ENCODE measurements around the gene SLC1A3.

The SLC1A3 gene

GRCh38 chr5:36665628-36666027 lies 59.2 kb downstream of the SLC1A3 start:
- no peak for DNase-seq
- ATAC-seq (replicated peaks), result no peak
- no peaks in the 10 kb centered on the region for H3K36me3 Mint-ChIP-seq
- H3K27me3 Mint-ChIP-seq, result no peaks in the 10 kb centered on the region
- no peak overlapping the region for H3K4me3 Mint-ChIP-seq
- no peaks in the 10 kb centered on the region for H3K4me1 Mint-ChIP-seq
- H3K9me3 Mint-ChIP-seq, result no peaks in the 10 kb centered on the region
- no peak overlapping the region for H3K27ac Mint-ChIP-seq

GRCh38 chr5:36666274-36666673 lies 59.9 kb downstream of the SLC1A3 start:
- H3K4me1 Mint-ChIP-seq, result no peaks in the 10 kb centered on the region
- no peak for ATAC-seq (replicated peaks)

DNA sequence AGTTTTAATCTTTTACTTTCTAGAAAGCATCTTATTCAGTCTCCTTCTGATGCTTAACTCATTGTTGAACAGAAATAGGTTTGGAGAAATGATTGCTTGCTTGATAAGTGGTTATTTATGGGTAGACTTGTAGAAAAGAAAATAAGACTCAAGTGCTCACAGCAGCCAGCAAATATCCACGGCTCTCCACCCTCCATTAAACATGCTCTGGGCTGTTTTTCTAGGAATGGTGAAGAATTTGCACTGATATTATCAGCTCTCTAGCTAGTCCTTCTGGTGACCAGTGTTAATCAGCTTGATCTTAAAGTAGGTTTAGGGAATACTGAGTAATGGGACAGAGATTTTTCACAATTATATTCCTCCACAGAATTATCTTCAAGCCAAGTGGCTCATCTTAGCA lies 60.6 kb downstream of the SLC1A3 start:
- Mint-ChIP-seq H3K4me1 (no peaks in the 10 kb centered on the region), H3K4me3 (no peak overlapping the region), H3K9me3 (no peaks in the 10 kb centered on the region), H3K36me3 (no peaks in the 10 kb centered on the region), H3K27ac (no peak overlapping the region), H3K27me3 (no peaks in the 10 kb centered on the region)
- ATAC-seq (replicated peaks), result no peak
- no peak for DNase-seq

More at GRCh38 chr5:36666274-36666673, 59.9 kb downstream of the SLC1A3 start:
- Mint-ChIP-seq H3K9me3 (no peaks in the 10 kb centered on the region), H3K27me3 (no peaks in the 10 kb centered on the region), H3K4me3 (no peak overlapping the region), H3K27ac (no peak overlapping the region), H3K36me3 (no peaks in the 10 kb centered on the region)
- no peak for DNase-seq

GRCh38 chr5:36667824-36668223 lies 61.4 kb downstream of the SLC1A3 start:
- no peaks in the 10 kb centered on the region for H3K36me3 Mint-ChIP-seq
- no peaks in the 10 kb centered on the region for H3K4me1 Mint-ChIP-seq
- no peak overlapping the region for H3K4me3 Mint-ChIP-seq
- ATAC-seq (replicated peaks) (no peak), DNase-seq (no peak)
- H3K9me3 Mint-ChIP-seq, result no peaks in the 10 kb centered on the region
- no peaks in the 10 kb centered on the region for H3K27me3 Mint-ChIP-seq
- H3K27ac Mint-ChIP-seq, result no peak overlapping the region

DNA sequence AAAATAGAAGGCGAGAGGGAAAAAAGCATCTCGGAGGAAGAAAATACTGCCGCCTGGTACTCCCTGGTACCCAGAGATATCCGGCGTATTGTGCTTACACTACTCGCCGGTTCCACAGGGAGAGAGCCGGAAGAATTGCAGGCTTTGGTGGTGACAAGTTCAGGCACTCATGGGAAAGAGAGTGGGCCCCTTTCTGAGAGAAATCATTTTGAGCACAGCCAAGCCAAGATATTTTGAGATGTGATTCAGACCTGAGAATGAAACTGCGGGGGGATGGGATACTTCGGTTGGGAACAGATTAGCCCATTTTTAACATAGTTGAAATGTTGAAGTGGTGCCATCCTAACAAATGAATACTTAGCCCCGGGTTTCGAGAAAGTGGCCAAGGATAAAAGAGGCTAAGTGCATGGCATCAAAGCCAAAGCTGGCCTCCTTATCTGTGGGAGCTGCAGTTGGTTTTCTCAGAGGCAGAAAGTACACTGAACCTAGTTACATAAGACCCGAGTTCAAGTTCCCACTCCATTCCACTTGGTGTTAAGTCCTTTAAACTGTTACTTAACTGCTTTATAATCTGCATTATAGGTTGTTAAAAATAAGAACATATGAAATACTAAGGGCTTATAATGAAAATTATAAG lies 62.7 kb downstream of the SLC1A3 start:
- DNase-seq (no peak), ATAC-seq (replicated peaks) (no peak)
- Mint-ChIP-seq H3K4me3 (no peak overlapping the region), H3K9me3 (no peaks in the 10 kb centered on the region), H3K4me1 (no peaks in the 10 kb centered on the region), H3K27me3 (no peaks in the 10 kb centered on the region), H3K27ac (no peak overlapping the region), H3K36me3 (no peaks in the 10 kb centered on the region)

GRCh38 chr5:36670548-36670947 lies 64.1 kb downstream of the SLC1A3 start:
- no peaks in the 10 kb centered on the region for H3K9me3 Mint-ChIP-seq

DNA sequence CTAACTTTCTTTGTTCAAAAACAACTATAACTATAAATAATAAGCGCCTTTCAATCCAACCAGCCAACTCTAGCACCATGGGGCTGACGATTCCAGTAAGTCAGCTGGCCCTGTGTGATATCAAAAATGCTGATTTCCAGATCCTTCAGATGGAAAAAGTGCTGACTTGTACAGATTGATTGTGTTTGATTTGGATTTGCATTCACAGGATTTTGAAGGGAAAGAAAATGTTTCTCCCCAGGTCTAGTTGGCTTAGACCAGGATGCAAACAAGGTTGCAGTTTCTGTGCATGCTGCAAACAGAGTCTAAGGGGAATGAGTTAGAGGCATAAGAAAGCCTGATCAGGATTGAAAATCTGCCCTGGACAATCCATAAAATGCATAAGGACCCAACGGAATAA lies 68.9 kb downstream of the SLC1A3 start:
- H3K27me3 Mint-ChIP-seq, result no peaks in the 10 kb centered on the region
- DNase-seq, result no peak
- no peak overlapping the region for H3K4me3 Mint-ChIP-seq
- no peak for ATAC-seq (replicated peaks)
- H3K9me3 Mint-ChIP-seq, result no peaks in the 10 kb centered on the region
- H3K27ac Mint-ChIP-seq, result no peak overlapping the region
- peaks cover 0 to 3% of the 10 kb centered on the region in 2 donors for H3K36me3 Mint-ChIP-seq
- H3K4me1 Mint-ChIP-seq, result no peaks in the 10 kb centered on the region

More at GRCh38 chr5:36670548-36670947, 64.1 kb downstream of the SLC1A3 start:
- no peaks in the 10 kb centered on the region for H3K27me3 Mint-ChIP-seq
- H3K4me3 Mint-ChIP-seq, result no peak overlapping the region
- no peak overlapping the region for H3K27ac Mint-ChIP-seq
- no peaks in the 10 kb centered on the region for H3K36me3 Mint-ChIP-seq
- no peak for ATAC-seq (replicated peaks)
- H3K4me1 Mint-ChIP-seq, result no peaks in the 10 kb centered on the region
- DNase-seq, result no peak

DNA sequence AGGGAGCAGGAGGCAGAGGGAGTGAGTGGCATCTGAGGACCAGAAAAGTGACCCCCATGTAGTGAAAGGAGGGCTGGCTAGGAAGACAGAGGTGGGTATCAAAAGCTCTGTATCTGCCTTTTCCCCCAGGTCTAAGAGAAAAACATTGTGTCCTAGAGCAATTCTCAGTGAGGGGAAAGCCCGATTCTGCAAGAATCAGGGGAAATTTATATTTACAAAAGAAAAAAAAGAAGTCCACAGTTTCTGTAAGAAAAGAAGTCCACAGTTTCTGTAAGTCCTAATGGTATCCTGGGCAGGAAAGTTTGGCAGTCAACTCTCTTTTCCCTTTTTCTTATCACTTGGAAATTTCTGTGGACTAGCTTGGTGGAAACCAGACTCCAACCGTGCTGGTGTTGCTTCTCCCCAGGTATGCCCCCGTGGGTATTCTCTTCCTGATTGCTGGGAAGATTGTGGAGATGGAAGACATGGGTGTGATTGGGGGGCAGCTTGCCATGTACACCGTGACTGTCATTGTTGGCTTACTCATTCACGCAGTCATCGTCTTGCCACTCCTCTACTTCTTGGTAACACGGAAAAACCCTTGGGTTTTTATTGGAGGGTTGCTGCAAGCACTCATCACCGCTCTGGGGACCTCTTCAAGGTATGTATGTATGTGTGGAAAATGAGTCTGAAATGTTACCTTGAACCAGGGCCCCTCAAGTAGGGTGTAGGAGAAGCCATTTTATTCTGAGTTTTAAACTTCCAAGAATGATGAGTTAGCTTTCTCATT lies 73.0 kb downstream of the SLC1A3 start:
- H3K27me3 Mint-ChIP-seq, result no peaks in the 10 kb centered on the region
- DNase-seq (no peak), ATAC-seq (replicated peaks) (peak in 1 of 2 donors; percentile 62)
- H3K27ac Mint-ChIP-seq, result no peak overlapping the region
- H3K9me3 Mint-ChIP-seq, result no peaks in the 10 kb centered on the region
- H3K4me3 Mint-ChIP-seq, result no peak overlapping the region
- peaks cover 0 to 7% of the 10 kb centered on the region in 2 donors for H3K4me1 Mint-ChIP-seq
- H3K36me3 Mint-ChIP-seq, result peaks cover 0 to 3% of the 10 kb centered on the region in 2 donors

GRCh38 chr5:36680066-36680465 lies 73.7 kb downstream of the SLC1A3 start:
- Mint-ChIP-seq H3K36me3 (peaks cover 0 to 3% of the 10 kb centered on the region in 2 donors), H3K4me1 (peaks cover 0 to 7% of the 10 kb centered on the region in 2 donors), H3K9me3 (no peaks in the 10 kb centered on the region), H3K27me3 (no peaks in the 10 kb centered on the region), H3K27ac (no peak overlapping the region), H3K4me3 (no peak overlapping the region)
- ATAC-seq (replicated peaks), result no peak
- DNase-seq, result no peak

DNA sequence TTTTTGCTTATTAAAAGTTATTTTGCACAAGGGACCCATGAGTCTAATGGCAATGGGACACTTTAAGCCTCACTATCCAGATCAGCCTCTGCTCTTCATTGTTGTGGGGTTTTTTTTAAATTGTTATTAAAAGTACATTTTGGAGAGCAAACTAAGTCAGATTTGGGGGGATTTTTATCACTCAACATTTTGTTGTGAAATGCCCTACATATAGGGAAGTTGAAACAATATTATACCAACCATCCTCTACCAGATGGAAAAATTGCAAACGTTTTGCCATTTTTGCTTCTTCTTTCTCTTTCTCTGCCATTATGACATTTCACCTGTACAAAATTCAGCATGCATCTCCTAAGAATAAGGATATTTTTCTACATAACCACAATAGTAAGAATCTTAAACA lies 75.3 kb downstream of the SLC1A3 start:
- Mint-ChIP-seq H3K27me3 (no peaks in the 10 kb centered on the region), H3K4me3 (no peak overlapping the region), H3K9me3 (no peaks in the 10 kb centered on the region), H3K4me1 (peaks cover 4 to 16% of the 10 kb centered on the region in 2 donors), H3K27ac (no peak overlapping the region), H3K36me3 (peaks cover 0 to 3% of the 10 kb centered on the region in 2 donors)
- ATAC-seq (replicated peaks) (no peak), DNase-seq (no peak)

DNA sequence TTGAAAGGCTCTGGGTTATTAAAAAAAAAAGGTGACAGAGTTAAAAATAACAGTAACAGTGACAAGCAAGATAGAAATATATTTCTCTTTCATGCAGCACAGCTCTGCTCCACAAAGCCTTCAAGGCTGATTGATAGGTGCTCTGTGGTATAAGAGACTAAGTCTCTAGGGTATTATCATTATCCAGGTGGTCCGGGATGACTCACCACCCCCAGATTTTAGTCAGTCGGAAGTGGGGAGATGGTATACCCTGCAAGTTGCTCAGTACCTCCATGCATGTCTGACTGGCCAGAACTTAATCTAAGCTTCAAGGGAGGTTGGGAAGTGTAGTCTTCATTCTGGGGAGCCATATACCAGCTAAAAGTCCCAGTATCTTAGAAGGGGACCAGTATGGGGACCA lies 76.1 kb downstream of the SLC1A3 start:
- Mint-ChIP-seq H3K27ac (no peak overlapping the region), H3K4me1 (peaks cover 4 to 16% of the 10 kb centered on the region in 2 donors), H3K4me3 (no peak overlapping the region), H3K9me3 (no peaks in the 10 kb centered on the region), H3K27me3 (no peaks in the 10 kb centered on the region), H3K36me3 (peaks cover 0 to 3% of the 10 kb centered on the region in 2 donors)
- DNase-seq (no peak), ATAC-seq (replicated peaks) (no peak)

DNA sequence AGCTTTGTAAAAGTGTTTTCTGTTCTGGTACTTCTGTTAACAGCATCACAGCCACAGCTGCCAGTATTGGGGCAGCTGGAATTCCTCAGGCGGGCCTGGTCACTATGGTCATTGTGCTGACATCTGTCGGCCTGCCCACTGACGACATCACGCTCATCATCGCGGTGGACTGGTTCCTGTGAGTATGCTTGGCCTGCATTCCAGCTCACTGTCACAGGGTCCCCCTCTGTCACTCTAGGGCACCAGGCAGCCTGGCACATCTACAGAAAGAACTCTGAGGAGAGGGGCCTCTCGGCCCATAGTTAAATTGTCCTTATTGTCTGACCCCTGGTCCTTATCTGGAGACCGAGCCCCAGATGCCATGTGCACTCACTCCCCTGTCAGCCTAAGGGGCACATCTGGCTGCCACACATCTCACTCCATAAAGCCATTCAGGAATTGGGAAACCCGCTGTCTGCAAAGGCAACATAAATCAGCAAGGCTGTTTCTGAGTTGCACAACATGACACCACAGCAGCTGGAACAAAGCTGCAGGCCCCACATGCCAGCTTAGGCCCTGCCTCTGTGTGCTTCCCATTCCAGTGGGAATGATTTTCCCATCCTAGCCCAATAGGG lies 77.5 kb downstream of the SLC1A3 start:
- Mint-ChIP-seq H3K9me3 (no peaks in the 10 kb centered on the region), H3K4me1 (peaks cover 4 to 17% of the 10 kb centered on the region in 2 donors), H3K27ac (no peak overlapping the region), H3K4me3 (no peak overlapping the region), H3K36me3 (peaks cover 0 to 3% of the 10 kb centered on the region in 2 donors), H3K27me3 (no peaks in the 10 kb centered on the region)
- DNase-seq (no peak), ATAC-seq (replicated peaks) (no peak)

GRCh38 chr5:36685631-36686288 lies 79.4 kb downstream of the SLC1A3 start:
- Mint-ChIP-seq H3K4me1 (peaks cover 14 to 34% of the 10 kb centered on the region in 2 donors), H3K27ac (no peak overlapping the region)
- peak in 1 of 2 donors; percentile 22 for ATAC-seq (replicated peaks)

GRCh38 chr5:36686881-36687280 lies 80.5 kb downstream of the SLC1A3 start:
- DNase-seq, result no peak
- H3K36me3 Mint-ChIP-seq, result no peaks in the 10 kb centered on the region
- H3K9me3 Mint-ChIP-seq, result no peaks in the 10 kb centered on the region
- H3K4me3 Mint-ChIP-seq, result no peak overlapping the region
- H3K27me3 Mint-ChIP-seq, result no peaks in the 10 kb centered on the region
- no peak for ATAC-seq (replicated peaks)
- H3K27ac Mint-ChIP-seq, result peak overlapping the region; percentile 37
- peaks cover 14 to 33% of the 10 kb centered on the region in 2 donors for H3K4me1 Mint-ChIP-seq

More at GRCh38 chr5:36685631-36686288, 79.4 kb downstream of the SLC1A3 start:
- Mint-ChIP-seq H3K27me3 (no peaks in the 10 kb centered on the region), H3K4me3 (no peak overlapping the region), H3K36me3 (no peaks in the 10 kb centered on the region), H3K9me3 (no peaks in the 10 kb centered on the region)
- no peak for DNase-seq
